Duodenal mucosa (tissue), 2 donors: ENCODE results near the gene SHROOM4.

Experiments
- H3K27ac ChIP-seq: one replicate; pipeline ENCODE4 v1.7.0; 2013; ENCODE audit warnings: low read depth, low read length
- H3K27me3 ChIP-seq, 2 donors: one replicate each; pipeline ENCODE4 v1.7.0; 2013; ENCODE audit warnings: low read length in 2 of 2, control low read depth in 1 of 2; ENCODE audit not compliant: insufficient read depth in 2 of 2, control insufficient read depth in 1 of 2
- H3K36me3 ChIP-seq, 2 donors: one replicate each; pipeline ENCODE4 v1.7.0; 2013; ENCODE audit warnings: low read length in 2 of 2, control low read depth in 1 of 2; ENCODE audit not compliant: insufficient read depth in 2 of 2, control insufficient read depth in 1 of 2
- H3K4me1 ChIP-seq, 2 donors: one replicate each; pipeline ENCODE4 v1.7.0; 2013; ENCODE audit warnings: low read length in 2 of 2, control low read depth in 1 of 2; ENCODE audit not compliant: insufficient read depth in 2 of 2, control insufficient read depth in 1 of 2
- H3K4me3 ChIP-seq, 2 donors: one replicate each; pipeline ENCODE4 v1.7.0; 2013; ENCODE audit warnings: low read length in 2 of 2, low read depth in 1 of 2
- H3K9ac ChIP-seq, 2 donors: one replicate each; pipeline ENCODE4 v1.7.0; 2013; ENCODE audit warnings: low read length in 2 of 2, low read depth in 1 of 2
- H3K9me3 ChIP-seq, 2 donors: one replicate each; pipeline ENCODE4 v1.7.0; 2013; ENCODE audit warnings: low read length in 2 of 2, control low read depth in 1 of 2; ENCODE audit not compliant: control insufficient read depth in 1 of 2

Gene SHROOM4

DNA sequence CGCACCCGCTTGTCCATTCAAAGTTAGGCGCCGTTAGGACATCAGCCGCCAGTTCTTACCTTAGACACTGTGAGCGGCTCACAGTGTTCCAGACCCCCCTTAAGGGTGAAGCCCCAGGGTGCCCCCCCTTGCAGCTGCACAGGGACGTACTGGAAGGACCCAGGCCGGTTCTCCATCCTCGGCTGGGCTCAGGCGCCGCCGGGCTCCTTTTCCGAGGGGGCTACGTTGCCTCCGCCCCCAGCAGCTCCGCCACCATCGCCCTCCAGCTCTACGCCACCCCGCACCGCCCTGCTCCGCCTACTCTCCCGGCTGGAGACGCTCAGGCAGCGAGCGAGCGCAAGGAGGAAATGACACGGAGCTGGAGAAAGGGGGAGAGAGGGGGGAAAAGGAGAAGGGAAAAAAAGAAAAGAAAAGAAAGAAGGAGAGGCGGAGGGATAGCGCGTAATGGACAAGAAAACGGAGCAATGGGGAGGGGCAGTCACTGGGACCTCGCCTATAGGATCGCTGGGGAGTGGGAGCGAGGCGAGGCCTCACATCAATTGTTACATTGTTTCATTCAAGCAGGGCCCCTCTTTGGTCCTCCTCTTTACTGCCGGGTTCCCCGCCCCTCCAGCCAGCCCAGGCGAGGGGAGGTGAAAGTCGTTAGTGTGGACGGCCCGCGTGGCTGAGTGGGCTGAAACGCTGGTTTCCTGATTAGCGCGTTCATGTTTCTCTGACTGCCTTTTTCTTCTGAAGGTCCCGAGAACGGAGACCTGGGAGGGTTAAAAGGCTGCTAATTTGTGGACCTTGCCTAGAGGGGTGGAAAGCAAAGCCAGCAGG is at the start of gene SHROOM4:
Gene SHROOM4, minus strand, starts transcription at position 352 of the 819 bp plus-strand sequence. Its CDS starts 176 bp downstream, at position 176.
- Histone ChIP-seq H3K36me3 (no peaks in the 10 kb centered on the region), H3K4me3 (peak within 1 kb of the TSS; percentile 65 to 71), H3K27me3 (no peaks in the 10 kb centered on the region), H3K4me1 (no peaks in the 10 kb centered on the region), H3K9me3 (no peaks in the 10 kb centered on the region), H3K9ac (peak within 1 kb of the TSS; percentile 54), H3K27ac (peak within 1 kb of the TSS; percentile 32)

- Histone ChIP-seq H3K36me3 (no peaks in the 10 kb centered on the region), H3K4me1 (no peaks in the 10 kb centered on the region), H3K9ac (no peak overlapping the region), H3K9me3 (no peaks in the 10 kb centered on the region), H3K4me3 (no peak overlapping the region), H3K27ac (no peak overlapping the region), H3K27me3 (no peaks in the 10 kb centered on the region)
These were observed 49.5 kb upstream of the SHROOM4 start for GRCh38 chrX:50863471-50863870.

DNA sequence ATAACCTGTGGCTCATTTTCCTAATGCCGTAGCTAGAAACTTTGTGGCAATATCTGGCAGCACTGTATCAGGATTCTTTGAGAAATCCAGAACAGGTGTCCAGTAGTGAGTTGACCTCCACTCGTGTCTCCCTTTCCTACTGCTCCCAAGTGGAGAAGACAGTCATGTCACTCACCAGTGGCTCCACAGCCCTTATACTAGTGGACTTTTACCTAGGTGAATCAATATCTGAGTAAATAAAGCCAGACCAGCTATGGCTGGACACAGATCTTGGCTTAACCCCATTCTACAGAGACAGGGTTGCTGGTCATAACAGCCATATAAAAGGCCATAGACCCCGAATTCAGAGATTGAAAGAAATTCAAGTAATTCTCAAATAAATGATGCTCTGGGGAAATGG is 46.5 kb upstream of the SHROOM4 start:
- Histone ChIP-seq H3K27me3 (no peaks in the 10 kb centered on the region), H3K36me3 (no peaks in the 10 kb centered on the region), H3K4me3 (no peak overlapping the region), H3K9ac (no peak overlapping the region), H3K27ac (no peak overlapping the region), H3K4me1 (no peaks in the 10 kb centered on the region), H3K9me3 (no peaks in the 10 kb centered on the region)

GRCh38 chrX:50858548-50858947 is 44.6 kb upstream of the SHROOM4 start:
- Histone ChIP-seq H3K4me1 (no peaks in the 10 kb centered on the region), H3K36me3 (no peaks in the 10 kb centered on the region), H3K9me3 (no peaks in the 10 kb centered on the region), H3K4me3 (no peak overlapping the region), H3K9ac (no peak overlapping the region), H3K27me3 (no peaks in the 10 kb centered on the region), H3K27ac (no peak overlapping the region)

DNA sequence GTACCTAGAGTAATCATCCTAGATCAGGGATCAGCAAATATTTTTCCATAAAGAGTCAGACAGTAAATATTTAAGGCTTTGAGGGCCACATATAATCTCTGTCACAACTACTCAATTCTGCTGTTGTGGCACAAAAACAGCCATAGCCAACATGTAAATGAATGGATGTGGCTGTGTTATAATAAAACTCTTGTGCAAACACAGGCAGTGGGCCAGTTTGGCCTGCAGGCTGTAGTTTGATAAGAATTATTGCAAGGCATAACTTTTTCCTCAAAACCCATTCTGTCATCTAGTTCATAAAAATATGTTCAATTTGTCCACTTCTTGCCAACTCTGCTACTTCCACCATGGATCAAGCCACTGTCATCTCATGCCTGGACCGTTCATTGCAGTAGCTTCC is 39.4 kb upstream of the SHROOM4 start:
- Histone ChIP-seq H3K4me1 (no peaks in the 10 kb centered on the region), H3K4me3 (no peak overlapping the region), H3K9me3 (no peaks in the 10 kb centered on the region), H3K9ac (no peak overlapping the region), H3K27me3 (no peaks in the 10 kb centered on the region), H3K36me3 (no peaks in the 10 kb centered on the region), H3K27ac (no peak overlapping the region)

- Histone ChIP-seq H3K9ac (no peak overlapping the region), H3K36me3 (no peaks in the 10 kb centered on the region), H3K4me1 (no peaks in the 10 kb centered on the region), H3K9me3 (no peaks in the 10 kb centered on the region), H3K27me3 (no peaks in the 10 kb centered on the region), H3K27ac (no peak overlapping the region), H3K4me3 (no peak overlapping the region)
These were observed 38.5 kb upstream of the SHROOM4 start for GRCh38 chrX:50852524-50852923.

DNA sequence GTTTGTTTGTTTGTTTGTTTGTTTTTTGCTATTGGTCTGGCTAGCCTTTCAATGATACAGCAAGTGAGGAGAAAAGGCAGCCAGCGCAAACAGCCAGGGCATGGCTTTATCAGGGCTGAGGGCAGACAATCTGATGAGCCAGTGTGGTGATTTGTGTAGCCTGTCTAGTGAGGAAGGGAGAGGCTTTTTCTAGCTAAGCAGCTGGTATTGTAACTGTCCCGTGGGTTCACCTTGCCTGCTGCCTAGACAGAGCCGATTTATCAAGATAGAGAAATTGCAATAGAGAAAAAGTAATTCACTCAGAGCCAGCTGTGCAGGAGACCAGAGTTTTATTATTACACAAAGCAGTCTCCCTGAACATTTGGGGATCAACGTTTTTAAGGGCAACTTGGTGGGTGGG is 28.2 kb upstream of the SHROOM4 start:
- no peak overlapping the region for H3K4me3 ChIP-seq
- H3K36me3 ChIP-seq, result no peaks in the 10 kb centered on the region
- no peak overlapping the region for H3K9ac ChIP-seq
- no peak overlapping the region for H3K27ac ChIP-seq
- no peaks in the 10 kb centered on the region for H3K27me3 ChIP-seq
- no peaks in the 10 kb centered on the region for H3K4me1 ChIP-seq
- H3K9me3 ChIP-seq, result no peaks in the 10 kb centered on the region

DNA sequence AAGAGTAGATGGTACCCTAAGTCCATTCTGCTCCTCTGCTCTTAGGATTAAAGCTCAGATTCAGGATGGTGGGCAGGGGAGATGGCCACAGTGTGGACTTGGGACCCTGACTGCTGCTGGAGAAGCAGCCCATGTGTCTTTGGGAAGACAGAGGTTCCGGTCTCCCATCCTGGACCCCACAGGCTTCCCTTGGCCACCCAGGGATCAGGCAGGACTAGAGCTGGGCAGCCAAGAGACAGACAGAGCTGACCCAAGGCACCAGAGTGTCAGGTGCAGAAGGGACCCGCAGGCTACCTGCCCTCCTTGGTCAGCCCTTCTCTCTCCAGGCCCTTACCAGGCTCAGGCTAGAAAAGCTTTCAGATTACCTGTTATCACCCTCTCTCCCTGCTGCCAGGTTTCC is 25.7 kb upstream of the SHROOM4 start:
- Histone ChIP-seq H3K4me1 (no peaks in the 10 kb centered on the region), H3K9ac (no peak overlapping the region), H3K4me3 (no peak overlapping the region), H3K27me3 (no peaks in the 10 kb centered on the region), H3K36me3 (no peaks in the 10 kb centered on the region), H3K27ac (no peak overlapping the region), H3K9me3 (no peaks in the 10 kb centered on the region)

- Histone ChIP-seq H3K36me3 (no peaks in the 10 kb centered on the region), H3K27ac (no peak overlapping the region), H3K9ac (no peak overlapping the region), H3K27me3 (no peaks in the 10 kb centered on the region), H3K9me3 (no peaks in the 10 kb centered on the region), H3K4me1 (no peaks in the 10 kb centered on the region), H3K4me3 (no peak overlapping the region)
These were observed 25.0 kb upstream of the SHROOM4 start for GRCh38 chrX:50838820-50839600.

- Histone ChIP-seq H3K27me3 (no peaks in the 10 kb centered on the region), H3K36me3 (no peaks in the 10 kb centered on the region), H3K4me3 (no peak overlapping the region), H3K27ac (no peak overlapping the region), H3K9ac (no peak overlapping the region), H3K9me3 (no peaks in the 10 kb centered on the region), H3K4me1 (no peaks in the 10 kb centered on the region)
These were observed 14.0 kb upstream of the SHROOM4 start for GRCh38 chrX:50827996-50828395.
